Posterior cingulate gyrus (tissue), 11 donors: Measurements from ENCODE around the gene SPSB2.
A peak's percentile ranks its signal among the peaks of the same experiment; 100 is the strongest.

Experiments used
- DNase-seq, 10 donors: peaks; one replicate each; pipeline versions ENCODE4 v3.0.0 to v3.0.0-alpha.2; 2020 to 2021; ENCODE audit warnings: mixed read lengths in 3 of 10
- intact Hi-C: fragments of 100-400 bp; cut with DNase I; formaldehyde crosslinking; loops from one replicate; pipeline ENCODE4 v1.15.1; 2023

The SPSB2 gene

GRCh38 chr12:6837370-6838060, 35.6 kb downstream of the SPSB2 start:
- DNase-seq, result peak in 1 of 10 donors; percentile 71
- intact Hi-C loops, result no loop called here

- intact Hi-C loops, result no loop called here
Measured at GRCh38 chr12:6836851-6837250, 36.3 kb downstream of the SPSB2 start.

GRCh38 chr12:6834873-6835272, 38.2 kb downstream of the SPSB2 start:
- DNase-seq, result no peak
- intact Hi-C loops, result no loop called here

More at GRCh38 chr12:6836851-6837250, 36.3 kb downstream of the SPSB2 start:
- peak in 1 of 10 donors; percentile 73 for DNase-seq

- no peak for DNase-seq
- intact Hi-C loops, result no loop called here
Measured at GRCh38 chr12:6834254-6834653, 38.8 kb downstream of the SPSB2 start.

- intact Hi-C loops, result no loop called here
- no peak for DNase-seq
Measured at GRCh38 chr12:6833189-6833890, 39.8 kb downstream of the SPSB2 start.

- intact Hi-C loops, result no loop called here
- peak in 1 of 10 donors; percentile 22 for DNase-seq
Measured at GRCh38 chr12:6832125-6832524, 41.0 kb downstream of the SPSB2 start.

GRCh38 chr12:6831450-6831995, 41.6 kb downstream of the SPSB2 start:
- intact Hi-C loops, result no loop called here
- peak in 2 of 10 donors; percentile 53 to 69 for DNase-seq

DNA sequence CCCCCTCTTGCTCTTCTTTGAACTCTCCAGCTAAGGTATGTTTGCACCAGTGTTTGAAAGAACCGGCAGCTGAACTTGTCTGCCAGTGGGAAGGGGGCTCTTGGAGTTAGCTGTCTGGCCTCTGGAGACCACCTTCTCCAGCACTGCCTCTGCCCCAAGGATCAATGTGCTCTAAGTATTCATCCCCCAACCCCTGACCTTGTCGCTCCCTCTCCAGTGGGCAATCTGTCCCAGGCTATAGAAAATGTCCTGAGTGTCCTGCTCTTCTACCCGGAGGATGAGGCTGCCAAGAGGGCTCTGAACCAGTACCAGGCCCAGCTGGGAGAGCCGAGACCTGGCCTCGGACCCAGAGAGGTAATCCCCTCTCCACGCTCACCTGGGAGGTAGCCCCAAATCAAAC, 42.1 kb downstream of the SPSB2 start:
- no peak for DNase-seq
- intact Hi-C loops, result no loop called here

- intact Hi-C loops, result no loop called here
- DNase-seq, result peak in 2 of 10 donors; percentile 57 to 66
Measured at GRCh38 chr12:6830286-6830890, 42.7 kb downstream of the SPSB2 start.

DNA sequence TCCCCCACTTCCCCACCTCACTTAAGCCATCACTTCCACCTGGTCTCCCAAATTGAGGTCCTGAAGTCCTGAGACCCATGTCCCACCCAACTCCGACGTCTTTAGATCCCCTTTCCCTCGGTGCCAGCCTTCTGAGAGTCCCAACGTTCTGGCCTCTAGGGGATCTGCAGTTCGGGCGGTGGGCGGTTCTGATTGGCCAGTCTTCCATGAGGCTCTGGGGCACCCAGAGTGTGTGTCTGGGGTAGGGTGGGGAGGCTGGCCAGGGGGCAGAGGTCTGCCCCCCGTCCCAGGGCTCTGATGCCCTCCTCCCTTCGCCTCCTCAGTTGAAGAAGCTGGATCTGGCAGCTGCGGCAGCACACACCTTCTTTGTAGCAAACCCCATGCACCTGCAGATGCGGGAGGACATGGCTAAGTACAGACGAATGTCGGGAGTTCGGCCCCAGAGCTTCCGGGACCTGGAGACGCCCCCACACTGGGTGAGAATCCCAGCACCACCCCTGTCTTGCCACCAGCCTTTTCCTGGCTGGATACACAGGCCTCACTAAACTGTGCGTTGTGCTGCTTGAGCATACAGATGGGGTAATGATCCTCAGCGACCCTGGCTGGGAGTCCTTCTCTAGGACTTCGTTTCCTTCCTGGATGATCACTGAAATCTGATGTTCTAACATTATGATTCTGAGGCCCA, 43.4 kb downstream of the SPSB2 start:
- peak in 3 of 10 donors; percentile 54 to 87 (median 87) for DNase-seq
- intact Hi-C loops, result loop anchor here (5.0 kb wide), 1 partner anchor 92 kb away; no protein-coding TSS in a partner anchor

- DNase-seq, result peak in 8 of 10 donors; percentile 50 to 94 (median 70)
- intact Hi-C loops, result loop anchor here (5.0 kb wide), 1 partner anchor 92 kb away; no protein-coding TSS in a partner anchor
Measured at GRCh38 chr12:6828781-6829535, 44.1 kb downstream of the SPSB2 start.

- peak in 4 of 10 donors; percentile 40 to 89 (median 71) for DNase-seq
- intact Hi-C loops, result loop anchor here (5.0 kb wide), 1 partner anchor 91 kb away; no protein-coding TSS in a partner anchor
Measured at GRCh38 chr12:6827982-6828780, 44.9 kb downstream of the SPSB2 start, which contains the start of gene P3H3. TSS of gene P3H3 (plus strand) at chr12:6828407. CDS start at chr12:6828441, 34 bp downstream.

- intact Hi-C loops, result loop anchor here (5.0 kb wide), 1 partner anchor 90 kb away; no protein-coding TSS in a partner anchor
- peak; percentile 62 to 97 (median 84) for DNase-seq
Measured at GRCh38 chr12:6827437-6827911, 45.6 kb downstream of the SPSB2 start.

DNA sequence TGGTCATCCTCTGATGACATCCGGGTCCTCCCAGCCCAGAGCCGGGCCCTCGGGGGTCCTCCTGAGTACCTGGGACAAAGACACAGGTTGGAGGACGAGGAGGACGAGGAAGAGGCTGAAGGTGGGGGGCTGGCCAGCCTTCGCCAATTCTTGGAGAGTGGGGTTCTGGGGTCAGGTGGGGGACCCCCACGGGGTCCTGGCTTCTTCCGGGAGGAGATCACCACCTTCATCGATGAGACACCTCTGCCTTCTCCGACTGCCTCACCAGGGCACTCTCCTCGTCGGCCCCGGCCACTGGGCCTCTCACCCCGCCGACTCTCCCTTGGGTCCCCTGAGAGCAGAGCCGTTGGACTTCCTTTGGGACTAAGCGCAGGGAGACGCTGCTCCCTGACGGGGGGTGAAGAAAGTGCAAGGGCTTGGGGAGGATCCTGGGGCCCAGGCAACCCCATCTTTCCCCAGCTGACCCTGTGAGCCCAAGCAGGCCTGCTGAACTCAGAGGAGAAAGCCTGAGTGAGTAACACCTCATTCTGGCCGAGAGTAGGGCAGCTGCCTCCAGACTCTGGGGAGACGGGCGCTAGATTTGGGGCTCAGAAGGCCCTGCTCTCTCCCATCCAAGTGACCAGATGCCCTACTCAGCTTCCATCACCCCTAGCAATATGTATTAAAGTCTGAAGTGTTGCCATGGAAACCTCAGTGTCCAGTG, 46.2 kb downstream of the SPSB2 start:
- peak in 2 of 10 donors; percentile 59 to 66 for DNase-seq
- intact Hi-C loops, result loop anchor here (5.0 kb wide), 1 partner anchor 90 kb away; no protein-coding TSS in a partner anchor

GRCh38 chr12:6826125-6826733, 46.9 kb downstream of the SPSB2 start:
- peak in 2 of 10 donors; percentile 60 to 66 for DNase-seq
- intact Hi-C loops, result loop anchor here (5.0 kb wide), 1 partner anchor 89 kb away; no protein-coding TSS in a partner anchor

GRCh38 chr12:6825398-6826124, 47.5 kb downstream of the SPSB2 start:
- DNase-seq, result peak; percentile 83 to 98 (median 90)
- intact Hi-C loops, result loop anchor here (1.0 to 5.0 kb wide), 2 partner anchors 72 to 88 kb away; partner anchors contain the start of gene MLF2
